GM20431 (cell line): Measurements from ENCODE around the gene CHRND.

ENCODE experiments used
- in situ Hi-C: fragments of 300-500 bp; cut with MseI, MboI; formaldehyde crosslinking; loops from one replicate; pipeline ENCODE4 v1.15.0; 2020; ENCODE audit warnings: low sequenced_read_pairs; ENCODE audit not compliant: unreplicated experiment

Gene CHRND

DNA sequence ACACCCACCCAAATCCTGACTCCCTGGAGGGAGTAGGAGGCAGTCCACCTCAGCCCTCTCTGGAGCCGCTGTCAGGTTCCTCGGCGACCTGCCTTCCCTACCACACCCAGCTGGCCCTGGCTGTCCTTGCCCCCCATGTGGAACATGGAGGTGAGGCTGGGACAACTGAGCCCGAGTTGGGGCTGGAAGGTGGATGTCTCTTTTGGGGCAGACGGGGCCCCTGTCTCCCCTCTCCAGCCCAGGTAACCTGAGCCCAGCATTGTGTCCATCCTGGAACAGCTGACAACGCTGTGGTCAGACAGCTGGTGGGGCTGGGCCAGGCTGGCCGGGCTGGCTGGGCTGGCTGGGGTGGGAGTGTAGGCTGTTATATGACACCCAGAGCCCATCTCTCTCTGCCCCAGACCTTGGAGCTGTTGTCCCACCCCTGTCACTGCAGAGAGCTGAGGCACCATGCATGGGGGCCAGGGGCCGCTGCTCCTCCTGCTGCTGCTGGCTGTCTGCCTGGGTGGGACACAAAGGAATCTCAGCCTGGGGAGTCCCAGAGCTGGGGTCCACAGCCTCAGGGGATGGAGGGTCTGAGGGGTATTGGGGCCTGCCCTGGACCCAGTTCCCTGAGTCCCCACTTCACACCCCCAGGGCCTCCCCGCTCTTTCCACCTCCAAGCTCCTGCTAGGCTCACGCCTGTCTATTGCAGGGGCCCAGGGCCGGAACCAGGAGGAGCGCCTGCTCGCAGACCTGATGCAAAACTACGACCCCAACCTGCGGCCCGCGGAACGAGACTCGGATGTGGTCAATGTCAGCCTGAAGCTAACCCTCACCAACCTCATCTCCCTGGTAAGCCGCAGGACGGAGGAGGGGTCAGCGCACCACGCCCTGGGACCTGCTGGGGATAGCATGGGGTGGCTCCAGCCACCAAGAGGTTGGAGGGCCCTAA lies 13.6 kb downstream of the CHRND start, which contains the start of gene CHRNG:
TSS of gene CHRNG (plus strand) at position 395 of the 934 bp plus-strand sequence. CDS start at position 451, 56 bp downstream.
- in situ Hi-C loops: no loop called here

GRCh38 chr2:232540441-232541041 lies 14.6 kb downstream of the CHRND start:
- in situ Hi-C loops: no loop called here

- in situ Hi-C loops: no loop called here
Observed at GRCh38 chr2:232541195-232541960, 15.4 kb downstream of the CHRND start.

- in situ Hi-C loops: no loop called here
Observed at GRCh38 chr2:232541961-232542714, 16.2 kb downstream of the CHRND start.

DNA sequence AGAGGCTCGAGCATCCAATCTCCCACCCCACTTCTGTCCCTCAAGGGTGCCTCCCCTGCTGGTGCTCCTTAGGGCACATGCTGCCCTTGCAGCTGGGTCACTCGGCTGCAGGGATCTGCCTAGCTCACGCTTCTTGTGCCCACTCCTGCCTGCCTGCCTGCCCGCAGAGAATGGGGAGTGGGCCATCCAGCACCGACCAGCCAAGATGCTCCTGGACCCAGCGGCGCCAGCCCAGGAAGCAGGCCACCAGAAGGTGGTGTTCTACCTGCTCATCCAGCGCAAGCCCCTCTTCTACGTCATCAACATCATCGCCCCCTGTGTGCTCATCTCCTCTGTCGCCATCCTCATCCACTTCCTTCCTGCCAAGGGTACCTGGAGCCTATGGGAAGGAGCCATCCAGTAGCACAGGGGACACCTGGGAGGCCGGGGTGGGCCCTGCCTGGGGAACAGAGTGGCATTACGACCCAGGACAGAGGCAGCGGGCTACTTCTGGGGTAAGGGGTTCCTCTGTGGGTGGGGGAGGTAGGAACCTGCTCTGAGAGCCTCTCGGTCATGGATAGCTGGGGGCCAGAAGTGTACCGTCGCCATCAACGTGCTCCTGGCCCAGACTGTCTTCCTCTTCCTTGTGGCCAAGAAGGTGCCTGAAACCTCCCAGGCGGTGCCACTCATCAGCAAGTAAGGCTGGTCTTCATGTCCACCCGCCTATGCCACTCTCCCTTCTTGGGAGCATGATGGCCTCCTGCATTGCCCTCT lies 16.9 kb downstream of the CHRND start:
- in situ Hi-C loops: no loop called here

DNA sequence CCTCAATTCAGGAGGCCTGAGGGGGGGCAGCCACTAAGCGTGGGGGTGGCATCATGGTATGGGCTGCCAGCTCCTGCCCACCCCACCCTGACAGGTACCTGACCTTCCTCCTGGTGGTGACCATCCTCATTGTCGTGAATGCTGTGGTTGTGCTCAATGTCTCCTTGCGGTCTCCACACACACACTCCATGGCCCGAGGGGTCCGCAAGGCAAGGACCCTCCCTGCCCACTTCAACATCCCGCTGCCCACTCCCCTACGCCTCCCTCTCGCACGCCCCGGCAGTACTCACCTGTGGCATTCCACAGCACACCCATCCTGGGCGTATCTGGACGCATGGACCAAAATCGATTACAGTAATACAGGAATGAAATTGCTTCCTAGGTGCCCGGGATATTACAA lies 17.5 kb downstream of the CHRND start:
- in situ Hi-C loops: no loop called here

GRCh38 chr2:232543928-232544631 lies 18.1 kb downstream of the CHRND start:
- in situ Hi-C loops: no loop called here

GRCh38 chr2:232544674-232545073 lies 18.7 kb downstream of the CHRND start:
- in situ Hi-C loops: no loop called here

GRCh38 chr2:232545511-232546375 lies 19.8 kb downstream of the CHRND start:
- in situ Hi-C loops: no loop called here

DNA sequence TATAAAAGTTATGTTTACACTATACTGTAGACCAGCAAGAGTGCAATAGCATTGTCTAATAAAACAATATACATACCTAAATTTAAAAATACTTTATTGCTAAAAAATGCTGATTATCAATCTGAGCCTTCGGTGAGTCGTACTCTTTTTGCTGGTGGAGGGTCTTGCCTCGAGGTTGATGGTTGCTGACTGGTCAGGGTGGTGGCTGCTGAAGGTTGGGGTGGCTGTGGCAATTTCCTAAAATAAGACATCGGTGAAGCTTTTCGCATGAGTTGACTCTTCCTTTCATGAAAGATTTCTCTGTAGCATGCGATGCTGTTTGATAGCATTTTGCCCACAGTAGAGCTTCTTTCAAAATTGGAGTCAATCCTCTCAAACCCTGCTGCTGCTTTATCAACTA lies 22.0 kb downstream of the CHRND start:
- in situ Hi-C loops: no loop called here

- in situ Hi-C loops: no loop called here
Observed at GRCh38 chr2:232549655-232550353, 23.8 kb downstream of the CHRND start.

- in situ Hi-C loops: no loop called here
Observed at GRCh38 chr2:232550354-232551249, 24.6 kb downstream of the CHRND start, which contains the start of the genes EIF4E2 and TIGD1. Gene EIF4E2, plus strand, starts transcription at chr2:232550689. Its CDS starts 36 bp downstream, at chr2:232550725. Gene TIGD1, minus strand, starts transcription at chr2:232550557. Its CDS starts 675 bp downstream, at chr2:232549882.

DNA sequence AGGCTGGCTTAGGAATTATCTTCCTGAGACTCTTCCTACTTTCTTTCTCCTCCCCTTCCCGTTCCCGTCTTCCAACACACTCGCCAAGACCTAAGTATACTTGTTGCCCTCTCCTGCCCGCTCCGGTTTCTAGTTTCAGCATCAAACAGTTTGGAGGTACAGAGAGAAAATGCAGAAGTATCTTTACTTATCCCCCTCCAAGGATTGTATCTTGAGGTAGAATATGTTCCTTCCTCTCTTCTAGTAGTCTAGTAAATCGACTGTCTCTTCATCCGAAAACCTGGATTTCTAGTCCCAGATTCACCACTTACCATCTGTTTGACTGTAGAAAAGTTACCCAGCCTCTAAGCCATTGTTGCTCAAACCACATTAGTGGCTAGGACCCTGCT lies 25.3 kb downstream of the CHRND start:
- in situ Hi-C loops: no loop called here

- in situ Hi-C loops: no loop called here
Observed at GRCh38 chr2:232551776-232552175, 25.8 kb downstream of the CHRND start.

DNA sequence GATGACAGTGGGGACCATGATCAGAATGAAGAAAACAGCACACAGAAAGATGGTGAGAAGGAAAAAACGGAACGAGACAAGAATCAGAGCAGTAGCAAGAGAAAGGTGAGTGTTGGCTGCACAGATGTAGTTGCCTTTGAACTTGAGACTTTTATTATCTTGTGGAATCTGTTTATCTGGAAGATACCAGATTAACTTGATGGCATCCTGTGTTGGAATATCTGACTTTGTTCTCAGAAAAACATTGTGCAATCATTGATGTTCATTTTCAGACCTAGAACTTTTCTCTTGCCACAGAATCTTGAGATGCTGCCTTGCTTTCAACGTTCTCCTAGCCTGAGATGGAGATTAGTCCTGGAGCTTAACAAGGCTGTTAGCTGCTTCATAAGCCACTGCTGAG lies 30.5 kb downstream of the CHRND start:
- in situ Hi-C loops: no loop called here
